IMR-90 (cell line): ENCODE data around the gene B4GALT1. TPM values are rescaled to one million over a fixed set of nuclear protein-coding genes. Genes with fewer than 3 reads are reported as not detected.

Experiments
- ATAC-seq: fragments of 200-7000 bp; cut with Tn5 transposase; 2 replicates; pipeline ENCODE4 v1.9.1; 2020; ENCODE audit warnings: low read depth, mild to moderate bottlenecking, moderate library complexity
- BruUV-seq: library from RNA; stranded (reverse); fragments of 400-500 nt; replicated peaks from 2 replicates; lab custom pipeline; 2021; lab: Mats Ljungman, UMichigan
- CTCF ChIA-PET: fragments of 300-600 bp; formaldehyde crosslinking; extraction: SDS; loops from one replicate; lab custom pipeline; 2021; ENCODE audit warnings: antibody characterized with exemption; lab: Yijun Ruan, JAX
- POLR2A ChIA-PET: fragments of 300-600 bp; sonication (Branson Sonifier 250); formaldehyde crosslinking; loops from one replicate; lab custom pipeline; 2022; ENCODE audit warnings: antibody characterized with exemption; ENCODE audit not compliant: unreplicated experiment; lab: Charles Lee
- DNase-seq: peaks from one replicate; pipeline ENCODE4 v3.0.0; 2013
- H2AFZ ChIP-seq: replicated peaks from 2 replicates; pipeline ENCODE3; 2013; ENCODE audit warnings: low read length, mild to moderate bottlenecking; ENCODE audit not compliant: poor library complexity
- H2AK5ac ChIP-seq: 2 replicates; pipeline ENCODE4 v1.6.1; 2013; ENCODE audit warnings: low read depth, low read length, inconsistent platforms
- H2AK9ac ChIP-seq: replicated peaks from 2 replicates; pipeline ENCODE3; 2013; ENCODE audit warnings: mild to moderate bottlenecking, low read depth, low read length, moderate library complexity; ENCODE audit not compliant: poor library complexity
- H2BK120ac ChIP-seq: 2 replicates; pipeline ENCODE4 v1.6.1; 2013; ENCODE audit warnings: low read depth, low read length, inconsistent platforms
- H2BK15ac ChIP-seq: 3 replicates; pipeline ENCODE4 v1.6.1; 2013; ENCODE audit warnings: low read depth, low read length, inconsistent platforms
- H2BK20ac ChIP-seq: 2 replicates; pipeline ENCODE4 v1.6.1; 2013; ENCODE audit warnings: low read depth, mild to moderate bottlenecking, inconsistent platforms, low read length, moderate library complexity
- H2BK5ac ChIP-seq: 2 replicates; pipeline ENCODE4 v1.6.1; 2013; ENCODE audit warnings: mild to moderate bottlenecking, low read depth, low read length, inconsistent platforms; ENCODE audit not compliant: poor library complexity, severe bottlenecking
- H3K14ac ChIP-seq: replicated peaks from 2 replicates; pipeline ENCODE4 v1.6.1; 2013; ENCODE audit warnings: low read depth, low read length, inconsistent platforms
- H3K18ac ChIP-seq: 2 replicates; pipeline ENCODE4 v1.6.1; 2013; ENCODE audit warnings: low read depth, low read length, control low read depth
- H3K23ac ChIP-seq: 2 replicates; pipeline ENCODE4 v1.6.1; 2013; ENCODE audit warnings: low read depth, low read length, inconsistent platforms
- H3K27ac ChIP-seq: 2 replicates; pipeline ENCODE4 v1.5.1; 2013; ENCODE audit warnings: mild to moderate bottlenecking, control low read depth, low read length; ENCODE audit not compliant: insufficient read depth
- H3K27me3 ChIP-seq: 2 replicates; pipeline ENCODE4 v1.6.1; 2013; ENCODE audit warnings: low read length; ENCODE audit not compliant: control insufficient read depth, insufficient read depth
- H3K36me3 ChIP-seq: 2 replicates; pipeline ENCODE4 v1.6.1; 2013; ENCODE audit warnings: low read length, mixed read lengths; ENCODE audit not compliant: control insufficient read depth, insufficient read depth
- H3K4ac ChIP-seq: 2 replicates; pipeline ENCODE4 v1.6.1; 2013; ENCODE audit warnings: low read depth, low read length, inconsistent platforms
- H3K4me1 ChIP-seq: 2 replicates; pipeline ENCODE4 v1.6.1; 2013; ENCODE audit warnings: low read length, mixed read lengths; ENCODE audit not compliant: control insufficient read depth, insufficient read depth
- H3K4me2 ChIP-seq: 2 replicates; pipeline ENCODE4 v1.6.1; 2013; ENCODE audit warnings: low read depth, mild to moderate bottlenecking, control low read depth, low read length, moderate library complexity
- H3K4me3 ChIP-seq: 2 replicates; pipeline ENCODE4 v1.5.1; 2013; ENCODE audit warnings: low read depth, mild to moderate bottlenecking, control low read depth, low read length, moderate library complexity; ENCODE audit not compliant: insufficient read depth
- H3K56ac ChIP-seq: 2 replicates; pipeline ENCODE4 v1.6.1; 2013; ENCODE audit warnings: low read length, inconsistent platforms; ENCODE audit not compliant: insufficient read depth; ENCODE audit errors: extremely low read depth
- H3K79me1 ChIP-seq, 2 experiments: 2 replicates each; pipeline ENCODE4 v1.6.1; 2013; ENCODE audit warnings: low read length in 2 of 2, inconsistent platforms in 1 of 2, low read depth in 1 of 2
- H3K9ac ChIP-seq: 2 replicates; pipeline ENCODE4 v1.6.1; 2013; ENCODE audit warnings: low read depth, low read length, control low read depth
- H3K9me1 ChIP-seq: 2 replicates; pipeline ENCODE4 v1.6.1; 2013; ENCODE audit warnings: low read length, inconsistent platforms; ENCODE audit not compliant: insufficient read depth
- H3K9me3 ChIP-seq: 2 replicates; pipeline ENCODE4 v1.6.1; 2013; ENCODE audit warnings: low read length; ENCODE audit not compliant: control insufficient read depth, insufficient read depth
- H4K20me1 ChIP-seq: 2 replicates; pipeline ENCODE4 v1.6.1; 2013; ENCODE audit warnings: low read length, inconsistent platforms; ENCODE audit not compliant: insufficient read depth
- H4K5ac ChIP-seq: 2 replicates; pipeline ENCODE4 v1.6.1; 2013; ENCODE audit warnings: mild to moderate bottlenecking, low read depth, low read length, control low read depth
- H4K8ac ChIP-seq, 2 experiments: 2 replicates each; pipeline ENCODE4 v1.6.1; 2013; ENCODE audit warnings: low read depth in 2 of 2, low read length in 2 of 2, control low read depth in 1 of 2, inconsistent platforms in 1 of 2
- H4K91ac ChIP-seq: 2 replicates; pipeline ENCODE4 v1.6.1; 2013; ENCODE audit warnings: low read depth, low read length, inconsistent platforms; ENCODE audit not compliant: insufficient read depth
- BHLHE40 ChIP-seq: fragments of 150-350 bp; IDR thresholded peaks from 2 replicates; pipeline ENCODE4 v1.6.1; 2016; ENCODE audit warnings: mild to moderate bottlenecking, low read depth, low read length
- CEBPB ChIP-seq: IDR thresholded peaks from 2 replicates; pipeline ENCODE4 v1.6.1; 2012; ENCODE audit warnings: low read depth, low read length, improper control_type of control experiment
- CHD1 ChIP-seq: IDR thresholded peaks from 2 replicates; pipeline ENCODE4 v1.6.1; 2012; ENCODE audit warnings: low read depth, low read length, improper control_type of control experiment
- ELK1 ChIP-seq: fragments of 150-350 bp; IDR thresholded peaks from 2 replicates; pipeline ENCODE4 v1.6.1; 2016; ENCODE audit warnings: low read depth, mild to moderate bottlenecking, low read length, moderate library complexity, borderline replicate concordance
- FOS ChIP-seq: fragments of 150-350 bp; IDR thresholded peaks from 2 replicates; pipeline ENCODE4 v1.6.1; 2016; ENCODE audit warnings: low read depth, low read length
- MAFK ChIP-seq: IDR thresholded peaks from 2 replicates; pipeline ENCODE4 v1.6.1; 2012; ENCODE audit warnings: low read depth, low read length, improper control_type of control experiment
- MAZ ChIP-seq: IDR thresholded peaks from 2 replicates; pipeline ENCODE4 v1.6.1; 2012; ENCODE audit warnings: low read depth, mild to moderate bottlenecking, low read length, improper control_type of control experiment, moderate library complexity, borderline replicate concordance
- MXI1 ChIP-seq: IDR thresholded peaks from 2 replicates; pipeline ENCODE4 v1.6.1; 2012; ENCODE audit warnings: low read depth, mild to moderate bottlenecking, low read length, moderate library complexity, borderline replicate concordance
- NFE2L2 ChIP-seq: fragments of 150-350 bp; IDR thresholded peaks from 2 replicates; pipeline ENCODE4 v1.6.1; 2016; ENCODE audit warnings: low read depth, mild to moderate bottlenecking, low read length
- RAD21 ChIP-seq: IDR thresholded peaks from 2 replicates; pipeline ENCODE4 v1.6.1; 2012; ENCODE audit warnings: low read length, improper control_type of control experiment
- RFX5 ChIP-seq: IDR thresholded peaks from 2 replicates; pipeline ENCODE4 v1.8.0; 2012; ENCODE audit warnings: low read depth, mild to moderate bottlenecking, low read length, moderate library complexity
- SMC3 ChIP-seq: fragments of 150-350 bp; IDR thresholded peaks from 2 replicates; pipeline ENCODE4 v1.6.1; 2016; ENCODE audit warnings: low read depth, mild to moderate bottlenecking, antibody characterized with exemption, low read length, moderate library complexity
- USF2 ChIP-seq: fragments of 150-350 bp; IDR thresholded peaks from 2 replicates; pipeline ENCODE4 v1.6.1; 2017; ENCODE audit warnings: mild to moderate bottlenecking, antibody characterized with exemption, low read length, low read depth
- WGBS, 2 experiments: methylation state at CpG; one replicate each; pipeline versions ENCODE4 v1.1.5 to v1.1.7; 2013; ENCODE audit warnings: missing lambda C conversion rate in 2 of 2; ENCODE audit not compliant: insufficient read length in 1 of 2; ENCODE audit errors: extremely low coverage in 2 of 2; 5-methylcytosine and 5-hydroxymethylcytosine counted together
- dilution Hi-C: fragments of 300-500 bp; cut with HindIII; formaldehyde crosslinking; loops from one replicate; pipeline ENCODE4 v1.14.3; 2018; ENCODE audit warnings: low sequenced_read_pairs; ENCODE audit not compliant: unreplicated experiment
- in situ Hi-C: fragments of 300-500 bp; cut with MboI; formaldehyde crosslinking; loops from 3 replicates; pipeline ENCODE4 v1.14.3; 2019; ENCODE audit warnings: low sequenced_read_pairs, inconsistent platforms, mixed read lengths
- intact Hi-C: fragments of 100-400 bp; cut with micrococcal nuclease; formaldehyde crosslinking; loops from 2 replicates; pipeline ENCODE4 v1.10.0; 2022
- polyA plus RNA-seq, 3 experiments: library from polyadenylated mRNA; depleted of rRNA; stranded (reverse); fragments of >200 nt; gene quantifications; 2 replicates each; pipeline ENCODE4 v1.2.3, GENCODE V29; 2012; ENCODE audit warnings: low replicate concordance in 1 of 3
- total RNA-seq: library from RNA; depleted of rRNA; stranded (reverse); fragments of >200 nt; gene quantifications from 2 replicates; pipeline ENCODE4 v1.2.3, GENCODE V29; 2012

Gene B4GALT1
- total and polyA plus RNA-seq, 2 of the 4 experiments (the other 2 are of a cell fraction) = 8.8 to 37.8 TPM

GRCh38 chr9:33166231-33167083 is 679 bp downstream of the B4GALT1 start:
- peaks cover 5% of the 10 kb centered on the region; the same call in 1 of the 2 replicates for H4K20me1 ChIP-seq
- peak overlapping the region; percentile 95 for H3K4me2 ChIP-seq
- CTCF ChIA-PET = no interaction called here
- peak overlapping the region; percentile 48 to 85 for H4K8ac ChIP-seq
- H3K4me1 ChIP-seq = peaks cover 36% of the 10 kb centered on the region
- BruUV-seq = TSS peak; percentile 80
- peak overlapping the region; percentile 95 for H2AFZ ChIP-seq
- in situ Hi-C loops = loop anchor here (5.0 kb wide), 1 partner anchor 84 kb away; no protein-coding TSS in a partner anchor
- no peak overlapping the region; the same call in 1 of the 2 replicates for H2BK20ac ChIP-seq
- no peak for DNase-seq
- dilution Hi-C loops = no loop called here
- H2AK5ac ChIP-seq = peak overlapping the region; percentile 84
- H3K14ac ChIP-seq = peak overlapping the region; percentile 93
- H2BK5ac ChIP-seq = peak overlapping the region; percentile 94
- intact Hi-C loops = loop anchor here (1.0 to 5.0 kb wide), 4 partner anchors 26 to 85 kb away; no protein-coding TSS in a partner anchor
- peak; percentile 44 for ATAC-seq
- H4K5ac ChIP-seq = peak overlapping the region; percentile 87
- H2BK120ac ChIP-seq = peak overlapping the region; percentile 26
- peaks cover 8 to 55% of the 10 kb centered on the region in 2 experiments for H3K79me1 ChIP-seq
- H2AK9ac ChIP-seq = peak overlapping the region; percentile 99
- H3K18ac ChIP-seq = peak overlapping the region; percentile 87
- H3K4ac ChIP-seq = peak overlapping the region; percentile 87
- peak overlapping the region; percentile 87 for H4K91ac ChIP-seq
- peak overlapping the region; percentile 68; the same call in 2 of the 3 replicates for H2BK15ac ChIP-seq
- WGBS, 2 experiments = 0% methylated on average over 27 of the region's 51 CpGs; no CpG with 5 or more reads in 1 of the 2 experiments
- H3K27me3 ChIP-seq = no peaks in the 10 kb centered on the region
- H3K23ac ChIP-seq = peak overlapping the region; percentile 95
- H3K36me3 ChIP-seq = no peaks in the 10 kb centered on the region
- POLR2A ChIA-PET = interaction anchor here (1.0 kb wide), 1 partner anchor 142 kb away, joined by 4 read pairs; no protein-coding TSS in a partner anchor
- H3K4me3 ChIP-seq = peak overlapping the region; percentile 100
- H3K56ac ChIP-seq = peak overlapping the region; percentile 88
- peak overlapping the region; percentile 96 for H3K9ac ChIP-seq
- no peaks in the 10 kb centered on the region for H3K9me3 ChIP-seq
- peaks cover 22% of the 10 kb centered on the region for H3K9me1 ChIP-seq
- H3K27ac ChIP-seq = peak overlapping the region; percentile 99
- TF ChIP-seq SMC3 = no peak
- TF ChIP-seq FOS = no peak
- TF ChIP-seq CEBPB = no peak
- TF ChIP-seq MAFK = no peak
- TF ChIP-seq ELK1 = no peak
- TF ChIP-seq RFX5 = no peak
- no peak for TF ChIP-seq BHLHE40
- TF ChIP-seq USF2 = no peak
- no peak for TF ChIP-seq MXI1
- no peak for TF ChIP-seq MAZ
- no peak; the same call in 1 of the 2 replicates for TF ChIP-seq CHD1
- no peak for TF ChIP-seq NFE2L2
- no peak; the same call in 1 of the 2 replicates for TF ChIP-seq RAD21
